ENCODE results near the gene PCP4.
"Not testable (repeated sequence)": the region's sequence is repeated elsewhere in the genome, so short reads cannot be mapped to it uniquely, and the experiment has no call there.

The PCP4 gene

DNA sequence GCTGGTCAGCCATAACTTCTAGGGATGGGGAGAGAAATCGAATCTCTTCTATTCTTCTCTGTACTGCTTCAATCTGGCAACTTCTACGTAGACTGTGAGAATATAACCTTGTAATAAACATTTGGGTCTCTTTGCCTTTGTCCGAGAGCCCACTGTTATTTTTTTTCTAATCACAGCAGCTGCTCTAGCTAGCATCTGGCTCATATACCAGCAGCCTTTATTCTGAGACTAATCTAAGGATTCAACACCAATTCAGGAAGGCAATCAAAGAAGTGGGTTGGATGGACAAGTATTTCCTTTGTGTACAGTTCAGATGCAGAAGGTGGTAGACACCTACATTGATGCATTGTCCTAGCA, 15.6 kb downstream of the PCP4 start:
- Histone ChIP-seq H3K36me3 (ENCODE audit: control insufficient read depth, insufficient read depth, low read length) (no peaks in the 10 kb centered on the region), H3K27me3 (ENCODE audit: insufficient read depth, low read length, poor library complexity) (no peaks in the 10 kb centered on the region), H2BK120ac (ENCODE audit: low read depth, low read length) (no peak overlapping the region), H3K79me2 (ENCODE audit: control insufficient read depth, insufficient read depth, low read length) (no peaks in the 10 kb centered on the region), H3K23ac (ENCODE audit: low read length) (no peak overlapping the region), H2BK5ac (ENCODE audit: low read length) (no peak overlapping the region), H3K4me2 (ENCODE audit: low read length) (no peak overlapping the region), H4K5ac (ENCODE audit: low read length) (no peak overlapping the region), H3K4me1 (ENCODE audit: control insufficient read depth, low read depth, low read length) (no peaks in the 10 kb centered on the region), H3K4ac (ENCODE audit: low read depth, low read length) (no peak overlapping the region), H3K4me3 (ENCODE audit: low read length) (no peak overlapping the region), H3K9ac (ENCODE audit: low read length) (no peak overlapping the region), H2BK15ac (replicated peaks; ENCODE audit: low read depth) (no peak overlapping the region), H4K8ac (ENCODE audit: low read depth, low read length) (no peak overlapping the region), H3K27ac (ENCODE audit: low read depth, low read length) (no peak overlapping the region), H3K56ac (ENCODE audit: low read length) (no peak overlapping the region), H3K79me1 (ENCODE audit: low read length) (no peaks in the 10 kb centered on the region), H2AK5ac (ENCODE audit: low read length) (no peak overlapping the region), H3K18ac (ENCODE audit: low read length) (no peak overlapping the region)
- no CpG with 5 or more reads among the region's 3 CpGs for WGBS (ENCODE audit: extremely low coverage, insufficient coverage, low lambda C conversion rate)
- no peak for DNase-seq

DNA sequence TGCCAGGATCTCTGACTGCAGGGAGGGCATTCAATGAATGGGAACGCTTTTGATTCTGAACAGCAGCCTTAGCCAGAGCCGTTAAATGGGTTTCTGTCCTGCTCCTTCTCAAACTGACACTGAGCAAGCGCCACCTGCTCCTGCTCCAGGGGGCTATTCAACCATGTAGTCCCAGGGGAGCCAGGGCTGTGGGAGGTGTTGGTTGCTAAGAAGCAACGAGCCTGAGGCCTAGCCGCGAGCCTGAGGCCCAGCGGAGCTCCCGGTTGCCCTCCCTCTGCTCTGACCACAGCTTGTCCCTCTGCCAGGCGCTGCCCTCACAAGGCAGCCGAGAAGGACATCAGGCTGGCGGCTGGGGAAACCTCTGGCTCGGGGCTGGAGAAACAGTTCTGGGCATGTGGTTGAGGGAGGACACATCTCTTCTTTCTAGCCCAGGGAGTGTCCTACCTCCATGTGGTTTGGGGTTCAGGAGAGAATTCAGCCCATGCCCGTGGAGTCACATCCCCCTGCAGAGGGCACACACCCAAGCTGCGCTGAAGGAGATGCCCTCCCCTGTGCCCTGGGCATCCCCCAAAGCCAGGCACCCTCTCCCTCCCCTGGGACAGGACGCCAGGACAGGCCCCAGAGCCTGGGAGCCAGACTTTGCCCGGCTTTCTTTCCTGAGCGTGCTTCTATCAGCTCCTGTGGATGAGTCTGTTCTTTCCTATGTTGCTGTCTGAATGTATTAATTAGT, 18.0 kb downstream of the PCP4 start:
- no peak overlapping the region for H3K56ac ChIP-seq (ENCODE audit: low read length)
- no peak overlapping the region for H3K23ac ChIP-seq (ENCODE audit: low read length)
- no peak overlapping the region for H4K5ac ChIP-seq (ENCODE audit: low read length)
- H3K36me3 ChIP-seq (ENCODE audit: control insufficient read depth, insufficient read depth, low read length): no peaks in the 10 kb centered on the region
- H3K4me1 ChIP-seq (ENCODE audit: control insufficient read depth, low read depth, low read length): no peaks in the 10 kb centered on the region
- H3K9ac ChIP-seq (ENCODE audit: low read length): no peak overlapping the region
- no peak overlapping the region for H3K27ac ChIP-seq (ENCODE audit: low read depth, low read length)
- no peak overlapping the region for H2BK5ac ChIP-seq (ENCODE audit: low read length)
- H2BK15ac ChIP-seq (replicated peaks; ENCODE audit: low read depth): no peak overlapping the region
- no peaks in the 10 kb centered on the region for H3K79me1 ChIP-seq (ENCODE audit: low read length)
- H3K4me2 ChIP-seq (ENCODE audit: low read length): no peak overlapping the region
- no peak overlapping the region for H3K4me3 ChIP-seq (ENCODE audit: low read length)
- H2BK120ac ChIP-seq (ENCODE audit: low read depth, low read length): no peak overlapping the region
- H4K8ac ChIP-seq (ENCODE audit: low read depth, low read length): no peak overlapping the region
- no peak for DNase-seq
- no CpG with 5 or more reads among the region's 17 CpGs for WGBS (ENCODE audit: extremely low coverage, insufficient coverage, low lambda C conversion rate)
- H3K27me3 ChIP-seq (ENCODE audit: insufficient read depth, low read length, poor library complexity): no peaks in the 10 kb centered on the region
- H3K79me2 ChIP-seq (ENCODE audit: control insufficient read depth, insufficient read depth, low read length): no peaks in the 10 kb centered on the region
- no peak overlapping the region for H3K18ac ChIP-seq (ENCODE audit: low read length)
- no peak overlapping the region for H3K4ac ChIP-seq (ENCODE audit: low read depth, low read length)
- no peak overlapping the region for H2AK5ac ChIP-seq (ENCODE audit: low read length)

DNA sequence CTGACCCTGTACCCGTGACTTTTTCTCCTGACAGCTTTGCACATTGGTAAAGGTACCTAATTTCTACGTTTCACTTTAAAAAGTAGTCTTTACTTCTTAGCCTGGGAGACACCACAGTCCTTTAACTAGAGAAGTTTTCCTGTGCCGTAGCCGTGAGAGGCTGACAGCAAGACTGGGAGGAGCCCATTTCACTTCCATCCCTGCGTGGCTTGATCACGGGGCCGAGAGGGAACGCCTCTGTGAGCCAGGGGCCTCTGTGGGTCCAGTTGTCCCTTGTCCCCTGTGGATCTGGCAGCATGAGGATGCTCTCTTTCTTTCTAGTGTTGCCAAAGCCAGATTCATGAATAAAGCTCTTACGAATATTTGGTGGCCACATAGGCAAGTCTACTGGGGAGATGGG, 21.6 kb downstream of the PCP4 start:
- no peak overlapping the region for H3K27ac ChIP-seq (ENCODE audit: low read depth, low read length)
- DNase-seq: no peak
- no peak overlapping the region for H2AK5ac ChIP-seq (ENCODE audit: low read length)
- H3K4me3 ChIP-seq (ENCODE audit: low read length): no peak overlapping the region
- H4K5ac ChIP-seq (ENCODE audit: low read length): no peak overlapping the region
- H3K4ac ChIP-seq (ENCODE audit: low read depth, low read length): no peak overlapping the region
- WGBS (ENCODE audit: extremely low coverage, insufficient coverage, low lambda C conversion rate): no CpG with 5 or more reads among the region's 9 CpGs
- no peak overlapping the region for H2BK5ac ChIP-seq (ENCODE audit: low read length)
- no peak overlapping the region for H3K9ac ChIP-seq (ENCODE audit: low read length)
- H3K56ac ChIP-seq (ENCODE audit: low read length): no peak overlapping the region
- H3K23ac ChIP-seq (ENCODE audit: low read length): no peak overlapping the region
- H3K27me3 ChIP-seq (ENCODE audit: insufficient read depth, low read length, poor library complexity): no peaks in the 10 kb centered on the region
- no peaks in the 10 kb centered on the region for H3K79me2 ChIP-seq (ENCODE audit: control insufficient read depth, insufficient read depth, low read length)
- no peak overlapping the region for H4K8ac ChIP-seq (ENCODE audit: low read depth, low read length)
- H3K4me1 ChIP-seq (ENCODE audit: control insufficient read depth, low read depth, low read length): no peaks in the 10 kb centered on the region
- H3K36me3 ChIP-seq (ENCODE audit: control insufficient read depth, insufficient read depth, low read length): no peaks in the 10 kb centered on the region
- H2BK15ac ChIP-seq (replicated peaks; ENCODE audit: low read depth): no peak overlapping the region
- no peak overlapping the region for H2BK120ac ChIP-seq (ENCODE audit: low read depth, low read length)
- no peak overlapping the region for H3K18ac ChIP-seq (ENCODE audit: low read length)
- H3K79me1 ChIP-seq (ENCODE audit: low read length): no peaks in the 10 kb centered on the region
- no peak overlapping the region for H3K4me2 ChIP-seq (ENCODE audit: low read length)

DNA sequence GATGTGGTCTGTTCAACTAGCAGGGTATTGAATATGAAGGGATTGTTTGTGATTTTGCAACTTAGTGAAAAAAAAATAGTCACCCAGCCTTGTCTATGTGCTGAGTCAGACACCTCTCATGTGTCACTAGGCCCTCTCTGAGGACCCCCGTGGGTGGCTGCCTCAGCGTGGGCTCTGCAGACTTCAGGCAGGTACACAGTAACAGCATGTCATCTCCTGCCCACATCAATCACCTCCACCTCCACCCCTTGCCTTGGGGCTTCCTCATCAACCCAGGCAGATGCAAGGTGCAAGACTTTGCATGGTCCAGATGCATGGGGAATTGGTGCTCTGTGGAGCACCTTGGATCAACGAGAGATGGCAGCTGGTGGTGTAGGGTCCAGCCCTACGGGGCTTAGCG, 23.9 kb downstream of the PCP4 start:
- no peak overlapping the region for H3K4me2 ChIP-seq (ENCODE audit: low read length)
- H2AK5ac ChIP-seq (ENCODE audit: low read length): no peak overlapping the region
- WGBS (ENCODE audit: extremely low coverage, insufficient coverage, low lambda C conversion rate): no CpG with 5 or more reads among the region's 5 CpGs
- no peaks in the 10 kb centered on the region for H3K79me1 ChIP-seq (ENCODE audit: low read length)
- no peaks in the 10 kb centered on the region for H3K27me3 ChIP-seq (ENCODE audit: insufficient read depth, low read length, poor library complexity)
- no peak overlapping the region for H2BK5ac ChIP-seq (ENCODE audit: low read length)
- H3K4ac ChIP-seq (ENCODE audit: low read depth, low read length): no peak overlapping the region
- no peak overlapping the region for H2BK120ac ChIP-seq (ENCODE audit: low read depth, low read length)
- H3K9ac ChIP-seq (ENCODE audit: low read length): no peak overlapping the region
- no peaks in the 10 kb centered on the region for H3K79me2 ChIP-seq (ENCODE audit: control insufficient read depth, insufficient read depth, low read length)
- H3K4me1 ChIP-seq (ENCODE audit: control insufficient read depth, low read depth, low read length): no peaks in the 10 kb centered on the region
- H3K27ac ChIP-seq (ENCODE audit: low read depth, low read length): no peak overlapping the region
- no peak overlapping the region for H3K23ac ChIP-seq (ENCODE audit: low read length)
- no peak overlapping the region for H4K5ac ChIP-seq (ENCODE audit: low read length)
- DNase-seq: no peak
- H4K8ac ChIP-seq (ENCODE audit: low read depth, low read length): no peak overlapping the region
- H3K4me3 ChIP-seq (ENCODE audit: low read length): no peak overlapping the region
- no peaks in the 10 kb centered on the region for H3K36me3 ChIP-seq (ENCODE audit: control insufficient read depth, insufficient read depth, low read length)
- no peak overlapping the region for H3K18ac ChIP-seq (ENCODE audit: low read length)
- no peak overlapping the region for H2BK15ac ChIP-seq (replicated peaks; ENCODE audit: low read depth)
- no peak overlapping the region for H3K56ac ChIP-seq (ENCODE audit: low read length)

DNA sequence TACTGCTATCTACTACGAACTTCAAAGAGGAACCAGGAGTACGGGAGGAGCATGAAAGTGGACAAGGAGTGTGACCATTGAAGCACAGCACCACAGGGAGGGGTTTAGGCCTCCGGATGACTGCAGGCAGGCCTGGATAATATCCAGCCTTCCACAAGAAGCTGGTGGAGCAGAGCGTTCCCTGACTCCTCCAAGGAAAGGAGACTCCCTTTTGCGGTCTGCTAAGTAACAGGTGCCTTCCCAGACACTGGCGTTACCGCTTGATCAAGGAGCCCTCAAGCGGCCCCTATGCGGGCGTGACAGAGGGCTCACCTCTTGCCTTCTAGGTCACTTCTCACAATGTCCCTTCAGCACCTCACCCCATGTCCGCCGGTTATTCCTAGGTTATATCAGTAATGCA, 24.6 kb downstream of the PCP4 start:
- no CpG with 5 or more reads among the region's 12 CpGs for WGBS (ENCODE audit: extremely low coverage, insufficient coverage, low lambda C conversion rate)
- H2AK5ac ChIP-seq (ENCODE audit: low read length); H2BK5ac ChIP-seq (ENCODE audit: low read length); H3K4me3 ChIP-seq (ENCODE audit: low read length); H3K4ac ChIP-seq (ENCODE audit: low read depth, low read length); H3K79me2 ChIP-seq (ENCODE audit: control insufficient read depth, insufficient read depth, low read length); H3K18ac ChIP-seq (ENCODE audit: low read length); H2BK120ac ChIP-seq (ENCODE audit: low read depth, low read length); H4K8ac ChIP-seq (ENCODE audit: low read depth, low read length); H4K5ac ChIP-seq (ENCODE audit: low read length); H3K36me3 ChIP-seq (ENCODE audit: control insufficient read depth, insufficient read depth, low read length); H2BK15ac ChIP-seq (replicated peaks; ENCODE audit: low read depth); H3K56ac ChIP-seq (ENCODE audit: low read length); H3K4me2 ChIP-seq (ENCODE audit: low read length); H3K27ac ChIP-seq (ENCODE audit: low read depth, low read length); H3K4me1 ChIP-seq (ENCODE audit: control insufficient read depth, low read depth, low read length); H3K27me3 ChIP-seq (ENCODE audit: insufficient read depth, low read length, poor library complexity); H3K23ac ChIP-seq (ENCODE audit: low read length); DNase-seq; H3K9ac ChIP-seq (ENCODE audit: low read length); H3K79me1 ChIP-seq (ENCODE audit: low read length): not testable (repeated sequence)

DNA sequence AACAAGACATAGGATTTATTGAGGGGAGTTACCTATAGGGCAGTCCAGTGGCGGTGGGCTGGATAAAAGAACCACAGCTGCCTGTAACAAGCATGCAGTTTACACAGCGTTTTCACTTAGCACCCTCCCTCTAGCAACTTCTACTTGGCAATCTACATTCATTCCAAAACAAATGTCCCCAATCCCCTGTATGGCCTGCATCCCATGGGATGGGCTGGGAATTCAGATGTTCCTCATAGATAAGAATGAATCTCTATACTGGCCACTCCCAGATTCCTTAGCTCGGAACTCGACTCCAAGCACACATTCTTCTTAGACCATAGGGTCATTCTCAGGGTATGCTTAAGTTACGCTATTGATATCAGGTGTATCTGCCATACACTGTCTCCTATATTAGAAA, 33.3 kb downstream of the PCP4 start:
- H3K23ac ChIP-seq (ENCODE audit: low read length): no peak overlapping the region
- DNase-seq: peak; percentile 88
- no peak overlapping the region for H3K4me3 ChIP-seq (ENCODE audit: low read length)
- no peak overlapping the region for H3K4me2 ChIP-seq (ENCODE audit: low read length)
- H3K9ac ChIP-seq (ENCODE audit: low read length): no peak overlapping the region
- no peaks in the 10 kb centered on the region for H3K4me1 ChIP-seq (ENCODE audit: control insufficient read depth, low read depth, low read length)
- H3K27ac ChIP-seq (ENCODE audit: low read depth, low read length): no peak overlapping the region
- no peak overlapping the region for H2AK5ac ChIP-seq (ENCODE audit: low read length)
- no peaks in the 10 kb centered on the region for H3K79me1 ChIP-seq (ENCODE audit: low read length)
- no peaks in the 10 kb centered on the region for H3K36me3 ChIP-seq (ENCODE audit: control insufficient read depth, insufficient read depth, low read length)
- H3K27me3 ChIP-seq (ENCODE audit: insufficient read depth, low read length, poor library complexity): no peaks in the 10 kb centered on the region
- no peak overlapping the region for H4K8ac ChIP-seq (ENCODE audit: low read depth, low read length)
- no peaks in the 10 kb centered on the region for H3K79me2 ChIP-seq (ENCODE audit: control insufficient read depth, insufficient read depth, low read length)
- H2BK120ac ChIP-seq (ENCODE audit: low read depth, low read length): no peak overlapping the region
- no peak overlapping the region for H3K18ac ChIP-seq (ENCODE audit: low read length)
- H2BK15ac ChIP-seq (replicated peaks; ENCODE audit: low read depth): no peak overlapping the region
- H2BK5ac ChIP-seq (ENCODE audit: low read length): no peak overlapping the region
- no CpG with 5 or more reads among the region's 5 CpGs for WGBS (ENCODE audit: extremely low coverage, insufficient coverage, low lambda C conversion rate)
- H4K5ac ChIP-seq (ENCODE audit: low read length): no peak overlapping the region
- H3K4ac ChIP-seq (ENCODE audit: low read depth, low read length): no peak overlapping the region
- no peak overlapping the region for H3K56ac ChIP-seq (ENCODE audit: low read length)

All from mesendoderm (in vitro differentiated cells).